NK-92 treated with Interleukin-12 subunit alpha and Interleukin-12 subunit beta, amount 100 ng/mL, for 24 hours (cell line): ENCODE results near the gene EGLN1.
"Not testable (repeated sequence)": the region's sequence is repeated elsewhere in the genome, so short reads cannot be mapped to it uniquely, and the experiment has no call there.

Experiments
- DNase-seq: peaks from one replicate; lab custom pipeline; 2025; lab: John Stamatoyannopoulos, UW

The EGLN1 gene

DNA sequence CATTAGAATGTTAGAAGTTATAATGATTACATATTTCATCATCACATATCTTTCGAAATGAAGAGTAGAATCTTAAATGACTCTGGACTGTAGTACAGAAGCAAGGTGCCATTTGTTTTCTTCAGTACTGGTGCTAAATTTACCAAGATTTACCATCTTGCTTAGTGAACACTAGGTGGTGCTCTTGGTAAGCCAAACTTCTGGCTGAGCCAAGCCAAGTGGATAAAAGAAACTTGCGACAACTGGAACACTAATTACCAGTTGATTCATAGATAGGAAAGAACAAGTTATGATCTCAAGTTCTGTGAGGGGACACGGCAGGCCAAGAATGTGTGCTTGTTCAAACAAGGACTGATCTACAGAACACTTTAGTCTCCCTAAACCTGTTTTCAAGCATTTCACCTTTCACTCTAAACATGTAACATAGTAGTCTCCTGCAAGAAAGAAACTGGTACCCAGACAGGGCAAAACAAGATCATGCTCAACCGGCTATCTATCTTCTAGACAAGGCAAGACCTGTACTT, 64.2 kb downstream of the EGLN1 start:
- DNase-seq: no peak

DNA sequence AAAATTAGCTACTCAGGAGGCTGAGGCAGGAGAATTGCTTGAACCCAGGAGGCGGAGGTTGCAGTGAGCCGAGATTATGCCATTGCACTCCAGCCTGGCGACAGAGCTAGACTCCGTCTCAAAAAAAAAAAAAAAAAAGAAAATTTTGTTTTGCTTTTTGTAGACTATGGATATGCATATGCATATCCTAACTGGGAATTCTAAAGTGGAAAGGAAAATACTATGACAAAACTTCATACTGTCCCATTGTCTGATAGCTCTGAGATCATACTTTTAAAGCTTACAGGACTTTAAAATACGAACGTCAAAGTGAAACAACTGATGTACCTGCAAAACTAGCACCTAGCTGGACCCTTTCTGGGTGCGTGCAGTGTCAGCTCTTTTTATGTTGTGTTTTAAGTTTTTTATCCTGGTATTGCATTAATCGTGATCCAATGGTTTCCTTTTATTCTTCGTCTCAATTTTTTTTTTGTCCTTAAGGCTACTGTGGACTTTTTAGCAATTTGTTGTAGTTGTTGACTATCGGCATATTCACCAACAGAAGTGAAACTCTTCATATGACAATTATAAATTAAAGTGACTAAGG, 64.8 kb downstream of the EGLN1 start:
- no peak for DNase-seq

DNA sequence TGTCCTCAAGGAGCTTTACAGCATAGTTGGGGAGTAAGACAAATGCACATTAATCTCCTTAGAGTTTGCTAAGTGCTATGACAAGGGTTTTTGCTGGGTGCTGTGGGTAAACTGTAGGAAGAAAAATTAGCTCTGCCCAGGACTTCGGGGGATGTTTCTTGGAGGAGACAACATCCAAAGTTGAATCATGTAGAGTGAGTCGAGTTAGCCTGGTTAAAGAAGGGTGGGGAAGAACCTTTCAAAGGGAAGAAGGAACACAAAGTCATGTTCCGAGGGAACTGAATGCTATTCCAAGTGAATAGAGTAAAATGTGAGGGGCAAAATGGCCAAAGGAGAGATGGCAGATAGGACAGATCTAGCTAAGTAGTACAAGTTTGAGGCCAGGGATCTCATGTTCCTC, 66.9 kb downstream of the EGLN1 start:
- DNase-seq: no peak

DNA sequence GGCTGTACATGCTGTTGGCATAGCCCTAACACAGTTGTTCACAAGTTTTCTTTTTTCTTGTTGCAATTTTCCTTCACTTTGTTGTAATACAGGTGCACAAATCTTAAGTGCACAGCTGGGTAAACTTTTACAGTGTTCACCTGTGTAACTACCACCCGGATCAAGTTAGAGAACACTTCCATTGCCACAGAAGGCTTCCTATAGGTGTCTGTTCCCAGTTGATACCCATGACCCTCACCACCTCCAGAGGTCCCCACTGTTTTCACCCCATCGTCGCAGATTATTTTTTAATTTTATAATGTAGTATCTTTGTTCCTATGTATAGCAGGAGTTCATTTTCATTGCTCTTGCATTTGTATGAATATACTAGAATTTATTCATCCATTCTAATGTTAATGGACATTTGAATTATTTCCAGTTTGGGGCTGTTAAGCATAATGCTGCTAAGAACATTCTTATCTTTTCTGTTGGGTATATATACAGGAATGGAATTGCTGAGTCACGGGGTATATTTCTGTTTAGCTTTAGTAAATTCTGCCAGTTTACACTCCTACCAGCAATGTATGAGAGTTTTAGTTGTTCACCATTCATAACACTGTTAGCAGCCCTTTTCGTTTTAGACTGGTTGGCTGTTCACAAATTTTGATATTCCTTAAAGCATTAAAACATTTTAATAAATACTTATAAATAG, 67.6 kb downstream of the EGLN1 start:
- no peak for DNase-seq

DNA sequence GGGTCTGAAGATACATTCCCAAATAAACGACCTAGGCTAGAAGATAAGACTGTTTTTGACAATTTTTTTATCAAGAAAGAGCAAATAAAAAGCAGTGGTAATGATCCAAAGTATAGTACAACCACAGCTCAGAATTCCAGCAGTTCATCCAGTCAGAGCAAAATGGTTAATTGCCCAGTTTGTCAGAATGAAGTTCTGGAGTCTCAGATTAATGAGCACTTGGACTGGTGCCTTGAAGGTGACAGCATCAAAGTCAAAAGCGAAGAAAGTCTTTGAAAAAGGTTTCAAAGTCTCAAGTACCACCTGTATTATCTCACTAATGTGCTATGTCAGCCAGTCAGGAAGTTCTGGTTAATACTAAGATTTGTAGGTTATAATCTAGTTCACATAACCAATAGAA, 69.0 kb downstream of the EGLN1 start:
- DNase-seq: no peak

DNA sequence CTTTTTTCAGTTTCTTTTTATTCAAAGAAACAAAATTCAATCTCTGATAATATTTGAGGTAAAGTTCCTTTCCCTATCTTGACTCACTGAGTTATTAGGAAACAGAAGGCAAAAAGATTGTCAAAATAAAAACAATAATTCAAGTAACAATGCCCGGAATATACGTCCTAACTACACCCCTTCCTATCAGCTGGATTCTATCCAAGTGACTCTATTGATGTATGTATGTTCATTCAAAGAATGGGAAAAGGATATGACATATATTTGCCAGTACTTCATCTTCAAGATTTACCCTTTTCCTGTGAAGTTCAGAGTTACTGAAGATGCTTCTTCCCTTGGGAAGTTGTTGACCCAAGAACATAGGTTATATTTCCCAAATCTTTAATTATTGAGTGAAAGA, 70.3 kb downstream of the EGLN1 start:
- DNase-seq: no peak

DNA sequence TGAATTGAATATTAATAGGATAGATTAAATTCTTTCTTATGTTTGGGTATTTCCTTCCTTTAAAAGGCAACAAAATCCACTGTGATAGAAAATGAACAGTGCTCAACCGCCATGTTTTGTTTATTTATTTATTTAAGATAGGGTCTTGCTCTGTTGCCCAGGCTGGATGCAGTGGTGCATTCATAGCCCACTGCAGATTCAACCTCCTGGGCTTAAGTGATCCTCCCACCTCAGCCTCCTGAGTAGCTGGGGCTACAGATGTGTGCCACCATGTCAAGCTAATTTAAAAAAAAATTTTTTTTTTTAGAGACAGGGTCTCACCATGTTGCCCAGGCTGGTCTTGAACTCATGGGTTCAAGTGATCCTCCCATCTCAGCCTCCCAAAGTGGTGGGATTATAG, 73.2 kb downstream of the EGLN1 start:
- DNase-seq: not testable (repeated sequence)

DNA sequence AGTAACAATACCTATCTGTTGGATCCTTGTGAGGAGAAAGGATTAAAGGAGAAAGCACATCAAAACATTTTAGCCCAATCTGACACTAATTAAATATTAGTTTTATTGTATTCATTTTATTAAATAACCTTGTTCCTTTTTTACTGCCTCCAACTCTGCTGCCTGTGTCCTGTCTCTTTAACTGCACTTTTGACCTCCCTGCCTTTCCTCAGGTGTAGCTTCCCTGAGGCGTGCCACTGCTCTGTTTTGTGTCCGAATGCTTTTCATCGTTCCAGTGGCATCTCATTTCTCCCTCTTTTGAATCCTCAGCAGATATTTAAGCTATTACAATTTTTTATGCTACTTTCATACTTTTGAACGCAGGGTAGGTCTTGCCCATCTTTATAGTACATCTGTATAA, 73.6 kb downstream of the EGLN1 start:
- no peak for DNase-seq

DNA sequence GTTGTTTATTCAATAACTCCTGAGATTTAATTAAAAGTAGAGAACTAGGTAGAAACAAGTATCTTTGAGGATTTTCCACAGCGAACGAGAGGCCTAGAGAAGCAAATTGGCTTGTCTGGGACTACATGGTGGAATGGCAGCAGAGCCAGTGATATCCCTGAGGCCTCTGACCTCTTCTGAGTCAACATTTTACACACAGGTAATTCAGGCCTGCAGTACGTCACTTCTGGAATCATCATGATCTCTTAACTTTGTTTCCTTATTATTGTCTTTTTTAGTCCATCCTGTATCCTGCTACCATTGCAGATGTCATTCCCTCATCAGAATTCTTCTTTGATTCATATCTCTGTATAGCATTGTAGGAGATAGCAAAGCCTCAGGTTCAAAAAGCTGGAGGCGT, 74.1 kb downstream of the EGLN1 start:
- DNase-seq: no peak

DNA sequence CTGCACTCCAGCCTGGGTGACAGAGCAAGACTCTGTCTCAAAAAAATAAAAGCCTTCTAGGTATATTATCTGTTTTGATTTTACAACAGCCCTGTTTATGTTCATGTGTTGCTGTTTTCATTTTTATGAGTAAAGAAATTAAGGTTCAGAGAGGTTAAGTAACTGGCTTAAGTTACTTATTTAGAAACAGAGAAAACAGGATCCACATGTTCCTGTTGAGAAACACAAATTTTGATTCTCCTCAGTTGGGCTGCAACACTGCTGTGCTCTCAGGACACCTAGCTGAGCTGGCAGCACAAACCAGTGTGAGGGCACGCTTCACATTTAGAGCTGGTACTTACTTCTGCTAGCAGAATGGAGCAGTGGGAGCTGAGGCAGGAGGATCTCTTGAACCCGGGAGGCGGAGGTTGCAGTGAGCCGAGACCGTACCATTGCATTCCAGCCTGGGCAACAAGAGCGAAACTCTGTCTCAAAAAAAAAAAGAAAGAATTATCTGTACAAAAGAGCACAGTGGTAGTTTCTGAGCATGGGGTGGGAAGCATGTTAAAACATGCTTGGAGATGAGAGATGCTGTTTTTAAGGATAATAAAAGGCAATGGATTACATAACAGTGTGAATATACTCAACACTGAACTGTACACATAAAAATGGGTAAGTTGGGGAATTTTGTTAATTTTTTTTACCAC, 81.6 kb downstream of the EGLN1 start:
- DNase-seq: no peak

DNA sequence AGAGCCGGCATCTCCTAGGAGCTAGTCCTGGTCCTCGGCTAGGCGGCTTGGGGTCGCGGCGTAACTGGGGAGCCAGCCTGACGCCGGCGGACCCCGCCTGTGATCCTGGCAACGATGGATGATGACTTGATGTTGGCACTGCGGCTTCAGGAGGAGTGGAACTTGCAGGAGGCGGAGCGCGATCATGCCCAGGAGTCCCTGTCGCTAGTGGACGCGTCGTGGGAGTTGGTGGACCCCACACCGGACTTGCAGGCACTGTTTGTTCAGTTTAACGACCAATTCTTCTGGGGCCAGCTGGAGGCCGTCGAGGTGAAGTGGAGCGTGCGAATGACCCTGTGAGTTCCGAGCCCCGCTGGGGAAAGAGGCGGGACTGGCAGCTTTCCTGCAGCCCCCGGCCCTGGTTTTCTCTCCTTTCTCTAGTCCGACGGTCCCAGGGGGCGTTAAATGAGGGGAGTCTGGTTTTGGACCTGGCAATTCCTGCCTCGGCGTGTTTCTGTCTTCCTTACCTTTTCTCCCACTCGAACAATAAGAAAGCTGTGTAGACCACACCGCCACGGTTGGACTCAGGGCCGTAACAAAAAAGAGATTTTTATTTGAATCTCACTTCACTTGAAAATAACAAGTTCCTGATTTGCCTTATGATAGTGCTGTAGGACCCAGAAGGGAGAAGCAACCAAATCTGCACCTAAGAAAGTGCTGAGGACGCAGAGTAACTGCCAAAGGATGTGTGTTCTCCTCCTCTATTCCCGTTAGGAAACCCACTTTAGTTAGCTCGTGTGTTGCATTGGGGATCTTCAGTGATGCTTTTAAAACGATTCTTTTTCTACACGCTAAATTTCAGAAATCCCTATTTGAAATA, 83.6 kb downstream of the EGLN1 start, which contains the start of gene SPRTN:
TSS of gene SPRTN (plus strand) at position 24 of the 859 bp plus-strand sequence. CDS start at position 115, 91 bp downstream.
- no peak for DNase-seq

DNA sequence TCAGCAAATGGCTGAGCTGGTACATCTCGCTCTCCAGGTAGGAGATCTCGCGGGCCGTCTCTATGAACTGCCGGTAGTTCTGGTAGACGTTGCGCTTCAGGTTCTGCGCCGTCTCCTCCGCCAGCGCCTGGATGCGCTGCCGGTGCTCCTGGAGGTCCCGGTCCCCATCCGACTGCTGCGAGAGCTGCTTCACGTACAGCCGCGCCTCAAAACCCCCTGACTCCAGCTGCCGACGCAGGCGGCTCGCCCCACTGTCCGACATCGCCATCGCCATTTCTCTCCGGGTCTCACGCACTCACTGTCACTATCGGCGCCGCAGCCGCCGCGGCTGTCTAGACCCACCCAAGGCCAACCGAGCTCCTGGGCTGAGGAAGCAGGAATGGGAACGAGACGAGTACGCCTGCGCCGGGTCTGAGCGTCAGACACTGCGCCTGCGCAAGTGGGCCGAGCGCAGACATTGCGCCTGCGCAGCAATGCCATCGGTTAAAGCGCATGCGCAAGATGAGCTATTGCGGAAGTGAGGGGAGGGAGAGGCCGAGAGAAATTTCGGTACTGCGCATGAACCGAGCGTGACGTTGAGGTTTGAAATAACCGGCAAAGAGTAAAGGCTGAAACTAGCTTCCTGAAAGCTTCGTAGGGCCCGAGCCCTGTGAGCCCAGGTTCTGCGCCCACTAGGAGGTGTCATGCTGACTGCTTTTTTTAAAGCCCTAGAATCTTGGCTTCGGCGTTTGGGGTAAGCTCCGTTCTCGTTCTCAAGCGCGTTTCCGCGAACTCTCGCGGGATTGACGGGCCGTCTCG, 84.4 kb downstream of the EGLN1 start, which contains the start of gene EXOC8:
TSS of gene EXOC8 (minus strand) at position 381 of the 798 bp plus-strand sequence. CDS start at position 274, 107 bp downstream.
- DNase-seq: peak; percentile 92

DNA sequence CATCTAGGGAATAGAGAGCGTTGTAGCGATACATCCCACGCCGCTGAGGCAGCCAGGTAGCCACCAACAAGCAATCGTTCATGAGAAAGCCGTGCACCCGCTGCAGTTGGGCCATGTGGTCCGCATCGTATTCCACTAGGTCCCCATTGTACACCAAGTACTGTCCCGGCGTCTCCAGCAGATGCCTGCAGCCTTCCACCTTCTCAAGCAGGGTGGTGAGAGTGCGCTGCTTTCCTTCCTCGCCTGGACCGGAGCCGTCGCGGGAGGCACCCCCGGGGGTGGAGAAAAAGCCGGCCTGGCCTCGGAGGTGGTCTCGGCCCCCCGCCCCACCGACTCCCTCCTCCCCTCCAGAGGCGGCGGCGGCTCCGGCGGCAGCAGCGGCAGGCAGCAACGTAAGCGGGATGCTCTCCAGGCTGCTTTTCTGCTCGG, 85.0 kb downstream of the EGLN1 start:
- DNase-seq: no peak

DNA sequence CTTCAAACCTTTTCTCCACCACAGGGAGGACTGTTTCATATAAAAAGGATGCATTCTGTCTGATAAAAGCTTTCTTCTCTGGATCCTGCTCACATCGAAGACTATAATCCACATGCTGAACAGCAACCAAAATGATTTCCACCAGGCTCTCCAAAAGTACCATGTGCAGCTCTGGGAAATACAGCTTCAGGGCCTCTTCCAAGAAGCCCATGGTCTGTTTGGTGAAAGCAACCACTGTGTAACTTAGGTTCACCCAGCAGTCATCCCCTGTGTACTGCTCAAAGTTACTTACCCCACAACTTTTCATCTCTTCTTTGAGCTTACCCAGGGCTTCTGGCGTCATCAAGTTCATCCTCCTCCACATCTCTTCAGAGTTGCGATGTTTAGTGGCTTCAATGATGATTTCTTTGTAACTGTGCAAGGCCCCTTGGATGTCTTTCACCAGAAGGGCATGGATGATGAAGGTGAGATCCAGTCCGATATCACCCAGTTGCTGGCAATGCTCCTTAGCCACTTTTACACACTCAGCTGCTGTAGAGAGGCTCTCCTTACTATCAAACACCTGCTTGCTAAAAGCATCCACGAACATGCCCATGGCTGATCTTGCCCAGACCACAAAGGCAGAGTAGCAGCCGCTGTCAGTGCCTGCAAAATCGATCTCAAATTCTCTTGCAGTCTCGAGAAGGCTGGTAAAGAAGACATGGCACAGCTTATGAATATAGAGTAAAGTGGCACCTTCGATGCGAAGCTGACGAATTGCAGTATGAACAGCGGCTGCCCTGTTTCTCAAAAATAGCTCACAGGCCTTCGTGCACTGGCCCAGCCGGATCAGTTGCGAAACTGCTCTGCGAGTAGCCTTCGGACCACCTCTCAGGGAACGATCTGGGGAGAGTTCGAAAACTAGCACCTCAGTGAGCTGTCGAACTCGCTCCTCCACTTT, 86.2 kb downstream of the EGLN1 start:
- DNase-seq: no peak

DNA sequence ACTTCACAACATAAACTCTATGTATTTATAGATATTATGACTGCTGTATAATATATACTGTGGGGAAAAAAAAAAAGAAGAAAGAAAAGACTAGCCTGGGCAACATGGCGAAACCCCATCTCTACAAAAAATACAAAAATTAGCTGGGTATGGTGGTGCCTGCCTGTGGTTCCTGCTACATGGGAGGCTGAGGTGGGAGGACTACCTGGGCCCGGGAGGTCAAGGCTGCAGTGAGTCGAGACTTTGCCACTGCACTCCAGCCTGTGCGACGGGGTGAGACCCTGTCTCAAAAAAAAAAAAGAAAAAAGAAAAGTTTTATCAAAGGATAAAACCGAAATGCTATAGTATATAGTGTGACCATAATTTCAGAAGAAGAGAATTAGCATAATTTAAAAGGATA, 87.1 kb downstream of the EGLN1 start:
- no peak for DNase-seq

DNA sequence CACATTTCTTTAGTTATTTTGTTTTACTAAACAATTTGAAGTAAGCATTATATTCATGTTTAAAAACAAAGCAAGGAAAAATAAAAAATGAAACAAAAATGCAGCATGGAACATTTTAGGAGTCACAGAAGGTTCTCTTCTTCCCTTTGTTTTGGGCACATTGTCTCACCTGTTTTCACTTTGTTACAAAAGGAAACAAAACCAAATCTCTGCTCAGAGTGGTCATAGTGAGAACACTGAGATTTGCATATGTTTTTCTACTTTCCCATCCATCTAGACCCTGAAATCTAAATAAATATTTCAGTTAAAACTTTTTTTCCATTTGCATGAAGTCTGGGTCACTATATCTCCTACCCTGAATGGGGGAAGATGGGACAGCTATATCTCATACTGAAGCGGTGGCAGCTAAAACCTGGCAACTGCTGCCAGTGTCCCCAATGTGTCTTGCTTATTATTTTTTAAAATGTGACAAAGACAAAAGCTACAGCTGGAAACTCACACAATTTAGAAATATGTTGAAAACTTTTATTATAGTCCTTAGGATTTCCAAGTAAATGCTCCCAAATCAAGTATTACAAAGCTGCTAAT, 87.9 kb downstream of the EGLN1 start:
- no peak for DNase-seq

DNA sequence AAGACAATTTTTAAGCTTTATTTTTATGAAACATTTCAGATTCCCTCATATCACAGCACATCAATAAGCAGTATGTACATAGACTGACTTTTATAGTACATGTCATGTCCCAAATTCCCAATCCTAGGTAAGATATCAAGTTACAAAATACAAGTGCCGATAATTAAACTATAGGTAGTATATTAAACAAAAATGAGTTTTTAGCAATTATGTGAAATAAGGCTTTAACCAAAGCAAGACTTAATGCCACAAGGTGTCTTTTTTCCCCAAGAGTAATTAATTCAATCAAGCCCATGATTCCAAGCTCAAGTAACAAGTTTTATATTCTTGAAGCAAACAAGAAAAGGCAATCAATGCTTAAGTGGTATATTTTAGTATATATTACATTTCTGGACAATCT, 89.3 kb downstream of the EGLN1 start:
- no peak for DNase-seq

DNA sequence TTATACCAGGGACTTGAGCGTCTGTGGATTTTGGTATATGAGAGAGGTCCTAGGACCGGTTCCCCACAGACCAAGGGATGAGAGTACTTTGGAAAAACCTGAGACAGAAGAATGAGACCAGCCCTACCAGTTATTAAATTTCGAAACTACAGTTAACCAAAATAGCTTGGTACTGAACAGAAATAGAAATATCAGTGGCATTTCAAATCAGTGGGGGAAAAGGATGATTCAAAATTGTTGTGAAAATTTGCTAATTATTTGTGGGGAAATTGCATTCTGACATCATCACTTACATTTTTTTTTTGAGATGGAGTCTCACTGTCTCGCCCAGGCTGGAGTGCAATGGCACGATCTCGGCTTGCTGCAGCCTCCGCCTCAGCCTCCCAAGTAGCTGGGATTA, 92.6 kb downstream of the EGLN1 start:
- DNase-seq: no peak

DNA sequence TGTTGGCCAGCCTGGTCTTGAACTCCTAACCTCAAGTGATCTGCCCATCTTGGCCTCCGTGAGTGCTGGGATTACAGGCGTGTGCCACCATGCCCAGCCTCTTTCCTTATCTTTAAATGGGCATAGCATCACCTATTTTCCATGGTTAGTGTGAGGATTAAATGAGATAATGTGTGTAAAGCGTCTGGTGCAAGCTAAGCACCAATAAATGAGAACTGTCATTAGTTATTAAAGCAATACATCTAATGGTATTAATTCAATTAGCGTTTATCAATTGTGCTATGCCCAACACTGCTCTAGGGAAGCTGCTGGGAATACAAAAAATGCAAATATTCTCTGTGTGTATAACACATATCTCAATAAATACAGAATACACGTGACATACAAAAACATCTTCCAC, 94.5 kb downstream of the EGLN1 start:
- no peak for DNase-seq

DNA sequence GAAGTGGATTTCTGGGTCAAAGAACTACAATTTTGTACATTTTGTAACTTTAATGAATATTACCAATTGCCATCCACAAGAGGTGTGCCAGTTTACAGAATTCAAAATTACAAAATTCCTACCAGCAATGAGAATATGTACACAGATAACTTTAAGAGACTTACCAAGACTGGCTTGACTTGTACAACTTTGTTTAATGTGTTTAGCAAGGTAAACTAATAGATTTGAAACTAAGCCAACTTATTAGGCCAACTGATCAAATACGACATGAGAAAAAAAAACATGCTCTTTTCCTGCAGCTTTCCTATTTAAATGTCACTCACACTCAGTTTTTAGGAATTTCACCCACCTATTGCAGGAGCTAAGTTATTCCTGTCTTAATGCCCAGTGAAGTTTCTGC, 95.8 kb downstream of the EGLN1 start:
- DNase-seq: no peak
